BJ (cell line): ENCODE measurements around the gene TNFRSF8. TPM values are rescaled to one million over a fixed set of nuclear protein-coding genes. Genes with fewer than 3 reads are reported as not detected.

Experiments used
- CTCF ChIA-PET: fragments of 350-600 bp; formaldehyde crosslinking; extraction: SDS; loops from one replicate; lab custom pipeline; 2021; ENCODE audit warnings: antibody characterized with exemption, inconsistent platforms; lab: Yijun Ruan, JAX
- POLR2A ChIA-PET: fragments of 300-600 bp; sonication (Branson Sonifier 250); formaldehyde crosslinking; extraction: SDS; loops from one replicate; lab custom pipeline; 2021; ENCODE audit warnings: antibody characterized with exemption; lab: Charles Lee
- DNase-seq: peaks from one replicate; pipeline ENCODE4 v3.0.0-alpha.2; 2011; ENCODE audit warnings: low read depth
- H3K27me3 ChIP-seq: 2 replicates; pipeline ENCODE4 v1.6.0; 2011; ENCODE audit warnings: low read length; ENCODE audit not compliant: control insufficient read depth, insufficient read depth
- H3K36me3 ChIP-seq: 2 replicates; pipeline ENCODE4 v1.5.1; 2011; ENCODE audit warnings: low read length; ENCODE audit not compliant: control insufficient read depth, insufficient read depth
- H3K4me3 ChIP-seq: 2 replicates; pipeline ENCODE4 v1.5.1; 2011; ENCODE audit warnings: low read depth, mild to moderate bottlenecking, control low read depth, low read length
- polyA plus RNA-seq: library from polyadenylated mRNA; depleted of rRNA; stranded (reverse); fragments of >200 nt; gene quantifications from 2 replicates; pipeline ENCODE4 v1.2.3, GENCODE V29; 2011
- TF ChIP-seq, protein P1 (sequence below): IDR thresholded peaks from 2 replicates; pipeline ENCODE4 v1.5.1; 2011; ENCODE audit warnings: low read depth, mild to moderate bottlenecking, control low read depth, inconsistent platforms, low read length, moderate library complexity; ENCODE audit not compliant: insufficient read depth

The TNFRSF8 gene
- polyA plus RNA-seq, 1 experiment = not detected

DNA sequence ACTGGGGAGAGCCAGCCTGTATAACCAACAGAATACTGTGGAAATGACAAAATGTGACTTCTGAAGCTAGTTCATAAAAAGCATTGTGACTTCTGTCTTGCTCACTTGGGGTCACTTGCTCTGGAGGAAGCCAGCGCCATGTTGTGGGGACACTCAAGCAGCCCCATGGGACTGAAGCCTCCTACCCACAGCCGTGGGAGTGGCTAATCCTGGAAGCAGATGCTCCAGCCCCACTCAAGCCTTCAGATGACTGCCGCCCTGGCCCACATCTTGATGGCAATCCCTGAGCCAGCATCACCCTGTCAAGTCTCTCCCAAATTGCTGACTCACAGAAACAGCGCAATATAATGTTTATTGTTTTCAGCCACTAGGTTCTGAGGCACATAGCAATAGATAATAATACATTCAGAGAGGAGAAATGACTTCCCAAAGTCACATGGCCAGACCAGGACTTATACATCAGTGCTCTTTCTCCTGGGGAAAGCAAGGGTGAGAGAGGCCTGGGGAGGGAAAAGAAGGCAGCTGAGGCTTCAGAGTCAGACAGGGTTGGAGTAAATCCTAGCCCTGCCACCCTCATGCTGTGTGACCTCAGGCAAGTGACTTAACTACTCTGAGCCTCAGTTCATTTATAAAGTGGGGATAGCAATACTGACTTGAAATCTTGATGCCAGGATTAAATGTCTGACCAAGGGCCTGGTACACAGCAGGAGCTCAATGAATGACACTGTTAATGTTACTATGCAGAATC is 5.0 kb upstream of the TNFRSF8 start:
- Histone ChIP-seq H3K27me3 (peaks cover 14% of the 10 kb centered on the region), H3K36me3 (no peaks in the 10 kb centered on the region), H3K4me3 (no peak overlapping the region)
- ChIA-PET CTCF (interaction anchor here (0.5 to 1.5 kb wide), 3 partner anchors 21 to 164 kb away, joined by 3 to 5 read pairs (median 4); no protein-coding TSS in a partner anchor), POLR2A (no interaction called here)
- TF ChIP-seq, protein P1, sequence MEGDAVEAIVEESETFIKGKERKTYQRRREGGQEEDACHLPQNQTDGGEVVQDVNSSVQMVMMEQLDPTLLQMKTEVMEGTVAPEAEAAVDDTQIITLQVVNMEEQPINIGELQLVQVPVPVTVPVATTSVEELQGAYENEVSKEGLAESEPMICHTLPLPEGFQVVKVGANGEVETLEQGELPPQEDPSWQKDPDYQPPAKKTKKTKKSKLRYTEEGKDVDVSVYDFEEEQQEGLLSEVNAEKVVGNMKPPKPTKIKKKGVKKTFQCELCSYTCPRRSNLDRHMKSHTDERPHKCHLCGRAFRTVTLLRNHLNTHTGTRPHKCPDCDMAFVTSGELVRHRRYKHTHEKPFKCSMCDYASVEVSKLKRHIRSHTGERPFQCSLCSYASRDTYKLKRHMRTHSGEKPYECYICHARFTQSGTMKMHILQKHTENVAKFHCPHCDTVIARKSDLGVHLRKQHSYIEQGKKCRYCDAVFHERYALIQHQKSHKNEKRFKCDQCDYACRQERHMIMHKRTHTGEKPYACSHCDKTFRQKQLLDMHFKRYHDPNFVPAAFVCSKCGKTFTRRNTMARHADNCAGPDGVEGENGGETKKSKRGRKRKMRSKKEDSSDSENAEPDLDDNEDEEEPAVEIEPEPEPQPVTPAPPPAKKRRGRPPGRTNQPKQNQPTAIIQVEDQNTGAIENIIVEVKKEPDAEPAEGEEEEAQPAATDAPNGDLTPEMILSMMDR = no peak
- no peak for DNase-seq

DNA sequence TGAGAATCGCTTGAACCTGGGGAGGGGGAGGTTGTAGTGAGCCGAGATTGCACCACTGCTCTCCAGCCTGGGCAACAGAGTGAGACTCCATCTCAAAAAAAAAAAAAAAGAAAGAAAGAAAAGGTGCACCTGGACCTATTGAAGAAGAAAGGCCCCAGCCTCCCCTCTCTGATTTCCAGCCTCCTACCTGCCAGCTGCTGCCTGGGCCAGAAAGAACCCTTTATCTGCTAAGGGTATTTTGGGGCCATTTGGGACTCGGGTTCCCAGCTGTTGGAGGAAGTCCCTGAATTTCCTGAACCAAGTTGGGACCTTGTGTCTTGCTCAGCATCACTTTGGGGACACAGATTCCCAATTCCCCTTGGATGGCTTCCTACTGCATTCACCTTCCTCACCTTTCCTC is 3.9 kb upstream of the TNFRSF8 start:
- Histone ChIP-seq H3K36me3 (no peaks in the 10 kb centered on the region), H3K4me3 (no peak overlapping the region), H3K27me3 (peaks cover 25% of the 10 kb centered on the region)
- POLR2A ChIA-PET = no interaction called here
- CTCF ChIA-PET = interaction anchor here (1.3 kb wide), 1 partner anchor 20 kb away, joined by 4 read pairs; no protein-coding TSS in a partner anchor
- no peak for DNase-seq
- TF ChIP-seq, protein P1 = no peak

DNA sequence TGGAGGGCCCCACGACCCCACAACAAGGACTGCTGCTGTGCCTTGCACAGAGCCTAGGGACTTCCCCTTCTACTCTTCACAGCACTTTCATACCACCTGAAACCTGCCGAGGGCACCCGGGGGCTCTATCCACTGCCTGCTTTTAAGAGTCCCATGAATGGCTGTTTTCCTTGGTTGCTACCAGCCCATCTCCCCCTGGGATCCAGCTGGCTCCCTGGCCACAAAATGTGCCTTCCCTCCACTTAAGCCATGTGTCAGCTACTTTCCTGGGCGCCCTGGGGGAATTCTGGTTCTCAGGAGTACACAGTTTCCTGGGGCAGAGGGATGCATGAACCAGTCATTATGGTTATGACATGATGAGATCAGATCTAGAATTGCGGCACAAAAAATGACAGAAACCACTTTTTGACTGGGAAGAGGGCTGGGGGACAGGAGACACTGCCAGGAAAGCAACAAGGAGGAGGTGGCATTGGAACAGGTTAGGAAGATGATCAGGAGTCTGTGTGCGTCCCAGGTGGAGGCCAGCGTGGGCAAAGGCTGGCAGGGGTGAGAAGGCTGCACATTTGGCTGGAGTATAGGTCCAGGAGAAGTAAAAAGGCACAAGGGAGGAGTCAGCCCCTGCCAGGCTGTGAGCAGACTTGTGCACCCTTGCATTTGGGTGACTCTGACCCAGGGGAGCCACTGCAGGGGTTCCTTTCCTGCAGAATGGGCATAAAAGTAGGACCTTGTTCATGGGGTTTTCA is 3.2 kb upstream of the TNFRSF8 start:
- ChIA-PET POLR2A (no interaction called here), CTCF (no interaction called here)
- no peak for DNase-seq
- Histone ChIP-seq H3K27me3 (peaks cover 32% of the 10 kb centered on the region), H3K36me3 (no peaks in the 10 kb centered on the region), H3K4me3 (no peak overlapping the region)
- TF ChIP-seq, protein P1 = no peak

DNA sequence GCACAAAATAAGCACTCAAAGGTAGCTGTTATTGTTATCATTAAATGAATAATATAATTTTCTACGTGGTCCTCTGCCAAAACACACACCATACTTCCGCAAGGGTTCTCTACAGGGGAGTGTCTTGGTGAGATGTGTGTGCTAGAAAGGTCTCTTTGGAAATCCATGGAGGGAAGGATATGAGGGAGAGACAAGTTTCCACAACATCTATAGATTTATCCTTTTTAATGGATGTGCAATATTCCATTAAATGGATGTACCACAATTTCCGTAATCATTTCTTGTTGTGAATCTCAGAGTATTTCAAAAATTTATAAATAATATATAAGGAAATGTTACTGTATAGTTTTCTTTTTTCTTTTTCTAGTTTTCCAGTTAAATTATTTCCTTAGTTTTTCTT is 2.6 kb upstream of the TNFRSF8 start:
- no peak overlapping the region for H3K4me3 ChIP-seq
- H3K27me3 ChIP-seq = peaks cover 33% of the 10 kb centered on the region
- CTCF ChIA-PET = no interaction called here
- TF ChIP-seq, protein P1 = no peak
- DNase-seq = no peak
- POLR2A ChIA-PET = no interaction called here
- H3K36me3 ChIP-seq = no peaks in the 10 kb centered on the region
